ENCODE data around the gene VPS8. TPM values are rescaled to one million over a fixed set of nuclear protein-coding genes. Genes with fewer than 3 reads are reported as not detected.

Gene VPS8
- total and polyA plus RNA-seq, 4 donors = 4.2 to 34.9 (median 22.9) TPM

DNA sequence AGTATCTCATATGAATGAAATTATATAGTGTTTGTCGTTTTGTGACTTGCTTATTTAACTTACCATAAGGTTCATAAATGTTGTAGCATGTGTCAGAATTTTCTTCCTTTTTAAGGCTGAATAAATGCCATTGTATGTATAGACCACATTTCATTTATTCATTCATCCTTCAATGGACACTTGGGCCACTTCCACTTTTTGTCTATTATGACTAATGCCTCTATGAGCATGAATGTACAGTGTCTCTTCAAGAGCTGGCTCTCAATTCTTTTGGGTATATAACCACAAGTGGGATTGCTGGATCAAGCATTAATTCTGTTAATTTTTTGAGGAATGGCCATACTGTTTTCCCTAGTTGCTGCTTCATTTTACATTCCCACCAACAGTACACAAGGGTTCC is 156.1 kb downstream of the VPS8 start:
- no peaks in the 10 kb centered on the region for H3K9me3 ChIP-seq (ENCODE audit: control insufficient read depth in 4 of 4, low read length in 3 of 4)
- DNase-seq (ENCODE audit: low spot score) = no peak
- no peaks in the 10 kb centered on the region for H3K27me3 ChIP-seq (ENCODE audit: control insufficient read depth in 4 of 4, insufficient read depth in 4 of 4, low read length in 3 of 4)
- no peak for TF ChIP-seq NR2F2 (IDR thresholded peaks at IDR 0.05)
- TF ChIP-seq CTCF (IDR thresholded peaks at IDR 0.05; ENCODE audit: low read depth, low read length, missing input control) = no peak
- TF ChIP-seq HNF4G (IDR thresholded peaks at IDR 0.05) = no peak
- no peak for TF ChIP-seq RXRA (IDR thresholded peaks at IDR 0.05)
- no peak for TF ChIP-seq YY1 (IDR thresholded peaks at IDR 0.05)
- TF ChIP-seq HNF4A (conservative IDR thresholded peaks at IDR 0.05) = no peak
- no peak for TF ChIP-seq EGR1 (IDR thresholded peaks at IDR 0.05; ENCODE audit: low read depth in 2 of 2)
- TF ChIP-seq SP1 (IDR thresholded peaks at IDR 0.05) = no peak
- no peak for TF ChIP-seq ATF3 (IDR thresholded peaks at IDR 0.05)
- TF ChIP-seq FOXA1 (IDR thresholded peaks at IDR 0.05) = no peak
- no peak for TF ChIP-seq TAF1 (conservative IDR thresholded peaks at IDR 0.05)
- TF ChIP-seq, protein P1, sequence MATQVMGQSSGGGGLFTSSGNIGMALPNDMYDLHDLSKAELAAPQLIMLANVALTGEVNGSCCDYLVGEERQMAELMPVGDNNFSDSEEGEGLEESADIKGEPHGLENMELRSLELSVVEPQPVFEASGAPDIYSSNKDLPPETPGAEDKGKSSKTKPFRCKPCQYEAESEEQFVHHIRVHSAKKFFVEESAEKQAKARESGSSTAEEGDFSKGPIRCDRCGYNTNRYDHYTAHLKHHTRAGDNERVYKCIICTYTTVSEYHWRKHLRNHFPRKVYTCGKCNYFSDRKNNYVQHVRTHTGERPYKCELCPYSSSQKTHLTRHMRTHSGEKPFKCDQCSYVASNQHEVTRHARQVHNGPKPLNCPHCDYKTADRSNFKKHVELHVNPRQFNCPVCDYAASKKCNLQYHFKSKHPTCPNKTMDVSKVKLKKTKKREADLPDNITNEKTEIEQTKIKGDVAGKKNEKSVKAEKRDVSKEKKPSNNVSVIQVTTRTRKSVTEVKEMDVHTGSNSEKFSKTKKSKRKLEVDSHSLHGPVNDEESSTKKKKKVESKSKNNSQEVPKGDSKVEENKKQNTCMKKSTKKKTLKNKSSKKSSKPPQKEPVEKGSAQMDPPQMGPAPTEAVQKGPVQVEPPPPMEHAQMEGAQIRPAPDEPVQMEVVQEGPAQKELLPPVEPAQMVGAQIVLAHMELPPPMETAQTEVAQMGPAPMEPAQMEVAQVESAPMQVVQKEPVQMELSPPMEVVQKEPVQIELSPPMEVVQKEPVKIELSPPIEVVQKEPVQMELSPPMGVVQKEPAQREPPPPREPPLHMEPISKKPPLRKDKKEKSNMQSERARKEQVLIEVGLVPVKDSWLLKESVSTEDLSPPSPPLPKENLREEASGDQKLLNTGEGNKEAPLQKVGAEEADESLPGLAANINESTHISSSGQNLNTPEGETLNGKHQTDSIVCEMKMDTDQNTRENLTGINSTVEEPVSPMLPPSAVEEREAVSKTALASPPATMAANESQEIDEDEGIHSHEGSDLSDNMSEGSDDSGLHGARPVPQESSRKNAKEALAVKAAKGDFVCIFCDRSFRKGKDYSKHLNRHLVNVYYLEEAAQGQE (IDR thresholded peaks at IDR 0.05) = no peak
- no peak for TF ChIP-seq FOXA2 (IDR thresholded peaks at IDR 0.05)
- no peak for TF ChIP-seq GABPA (IDR thresholded peaks at IDR 0.05 in 1 of 2, conservative IDR thresholded peaks at IDR 0.05 in 1 of 2)
- TF ChIP-seq, protein P2, sequence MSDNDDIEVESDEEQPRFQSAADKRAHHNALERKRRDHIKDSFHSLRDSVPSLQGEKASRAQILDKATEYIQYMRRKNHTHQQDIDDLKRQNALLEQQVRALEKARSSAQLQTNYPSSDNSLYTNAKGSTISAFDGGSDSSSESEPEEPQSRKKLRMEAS (IDR thresholded peaks at IDR 0.05) = no peak
- TF ChIP-seq RAD21 (IDR thresholded peaks at IDR 0.05) = no peak
- 99% methylated on average over 1 of the region's 1 CpG for WGBS
- H3K27ac ChIP-seq (ENCODE audit: low read depth in 1 of 2, low read length in 2 of 2) = no peak overlapping the region
- peaks cover 4 to 30% (median 23%) of the 10 kb centered on the region in 4 donors for H3K36me3 ChIP-seq (ENCODE audit: control insufficient read depth in 4 of 4, insufficient read depth in 3 of 4, low read depth in 1 of 4, low read length in 3 of 4)
- no peak overlapping the region for H3K9ac ChIP-seq (ENCODE audit: low read depth in 1 of 2, low read length in 2 of 2)
- no peak overlapping the region for H3K4me3 ChIP-seq (ENCODE audit: low read depth in 1 of 3, low read length in 3 of 3)
- no peaks in the 10 kb centered on the region for H3K4me1 ChIP-seq (ENCODE audit: control insufficient read depth in 4 of 4, insufficient read depth in 4 of 4, low read length in 3 of 4)

GRCh38 chr3:184970186-184970585 is 158.2 kb downstream of the VPS8 start:
- Histone ChIP-seq H3K9ac (ENCODE audit: low read depth in 1 of 2, low read length in 2 of 2) (no peak overlapping the region), H3K36me3 (ENCODE audit: control insufficient read depth in 4 of 4, insufficient read depth in 3 of 4, low read depth in 1 of 4, low read length in 3 of 4) (peaks cover 3 to 28% (median 22%) of the 10 kb centered on the region in 4 donors), H3K4me3 (ENCODE audit: low read depth in 1 of 3, low read length in 3 of 3) (no peak overlapping the region), H3K27ac (ENCODE audit: low read depth in 1 of 2, low read length in 2 of 2) (no peak overlapping the region), H3K9me3 (ENCODE audit: control insufficient read depth in 4 of 4, low read length in 3 of 4) (no peaks in the 10 kb centered on the region), H3K27me3 (ENCODE audit: control insufficient read depth in 4 of 4, insufficient read depth in 4 of 4, low read length in 3 of 4) (no peaks in the 10 kb centered on the region), H3K4me1 (ENCODE audit: control insufficient read depth in 4 of 4, insufficient read depth in 4 of 4, low read length in 3 of 4) (no peaks in the 10 kb centered on the region)
- 91% methylated on average over 3 of the region's 3 CpGs for WGBS
- no peak for DNase-seq (ENCODE audit: low spot score)
- TF ChIP-seq FOXA2 (IDR thresholded peaks at IDR 0.05) (no peak), ZBTB33 (IDR thresholded peaks at IDR 0.05) (no peak), EGR1 (IDR thresholded peaks at IDR 0.05; ENCODE audit: low read depth in 2 of 2) (no peak), FOXA1 (IDR thresholded peaks at IDR 0.05) (no peak), ATF3 (IDR thresholded peaks at IDR 0.05) (no peak), RAD21 (IDR thresholded peaks at IDR 0.05) (no peak), RXRA (IDR thresholded peaks at IDR 0.05) (no peak), CTCF (IDR thresholded peaks at IDR 0.05; ENCODE audit: low read depth, low read length, missing input control) (no peak), SP1 (IDR thresholded peaks at IDR 0.05) (no peak), JUND (IDR thresholded peaks at IDR 0.05) (no peak), HNF4A (conservative IDR thresholded peaks at IDR 0.05) (no peak), YY1 (IDR thresholded peaks at IDR 0.05) (no peak), GABPA (IDR thresholded peaks at IDR 0.05 in 1 of 2, conservative IDR thresholded peaks at IDR 0.05 in 1 of 2) (no peak), NR2F2 (IDR thresholded peaks at IDR 0.05) (no peak)

Measured in liver (tissue), 9 donors.